Stimulated activated CD8-positive, alpha-beta memory T cell treated with anti-CD3 and anti-CD28 coated beads, Interleukin-12 subunit alpha, Interleukin-12 subunit beta, amount 100 ng/mL, for 24 hours (primary cell): ENCODE results near the gene SLC12A8.

Source experiments
- DNase-seq: peaks from one replicate; pipeline ENCODE4 v3.0.0-alpha.2; 2020; ENCODE audit errors: extremely low read depth

The SLC12A8 gene

DNA sequence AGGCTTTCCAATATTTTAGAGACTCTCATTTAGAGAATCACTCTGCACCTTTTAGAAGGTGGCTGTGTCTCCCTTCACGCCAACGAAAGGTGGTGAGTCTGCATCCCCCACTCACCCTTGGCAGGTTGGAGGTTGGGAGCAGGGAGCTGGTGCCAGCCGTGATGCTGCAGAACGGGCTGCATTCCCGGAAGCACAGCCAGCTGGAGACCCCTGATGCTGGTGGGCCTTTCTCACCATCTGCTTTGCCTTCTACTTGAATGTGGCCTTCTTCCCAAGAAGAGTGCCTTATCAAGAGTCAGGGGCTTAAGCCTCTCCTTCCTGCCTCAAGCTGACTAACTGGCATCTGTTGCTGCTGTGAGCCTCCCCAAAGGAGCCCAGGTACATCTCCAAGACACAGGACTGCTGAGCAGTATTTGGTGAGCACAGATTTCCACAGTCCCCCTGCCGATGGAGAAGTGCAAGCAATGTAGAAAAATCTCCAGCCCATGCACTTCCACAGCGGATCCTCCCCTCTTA is 139.1 kb downstream of the SLC12A8 start:
- no peak for DNase-seq

DNA sequence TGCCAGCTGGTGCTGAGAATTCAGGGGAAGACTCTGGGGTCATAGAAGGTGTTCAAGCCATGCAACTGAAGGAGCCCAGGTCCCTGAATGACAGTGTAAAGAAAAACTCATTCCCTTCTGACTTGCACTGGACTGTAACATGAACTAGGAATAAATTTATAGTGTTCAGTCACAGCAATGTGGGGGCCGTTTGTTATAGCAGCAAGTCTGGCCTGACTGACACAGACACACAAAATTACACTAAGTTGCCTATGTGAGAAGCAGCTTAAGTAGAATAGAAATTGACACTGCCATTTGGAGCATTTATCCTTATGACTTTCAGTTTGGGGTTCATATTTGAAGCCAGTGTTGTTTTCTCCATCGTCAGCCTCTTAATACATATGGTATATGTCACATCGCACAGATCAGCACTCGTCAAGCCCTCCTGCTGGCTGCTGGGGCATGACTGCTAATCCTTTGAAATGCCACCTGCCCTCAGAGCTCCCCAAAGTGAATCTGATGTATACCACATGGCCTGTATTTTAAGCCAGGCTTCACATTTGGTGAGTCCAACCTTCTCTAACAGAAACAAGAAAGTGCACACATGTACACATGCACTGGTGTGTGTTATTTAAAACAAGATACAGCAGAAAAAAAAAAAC is 139.7 kb downstream of the SLC12A8 start:
- DNase-seq: no peak

DNA sequence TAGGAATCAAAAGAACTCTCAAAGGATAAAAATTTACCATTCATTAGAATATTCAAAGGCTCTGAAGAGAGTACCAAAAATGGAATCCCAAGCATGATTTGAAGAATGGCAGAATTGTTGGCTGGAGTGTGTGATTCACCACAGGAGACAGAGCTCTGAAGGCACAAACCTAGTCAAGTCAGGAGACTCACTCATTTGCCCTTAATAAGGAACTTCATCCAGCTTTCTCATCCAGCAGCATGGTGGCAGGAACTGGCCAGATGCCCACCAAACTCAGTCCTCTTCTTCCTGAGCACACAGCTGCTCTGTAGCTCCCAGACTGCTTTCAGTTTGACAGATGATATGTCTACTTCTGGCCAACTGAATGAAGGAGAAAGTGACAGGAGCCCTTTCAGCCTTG is 140.2 kb downstream of the SLC12A8 start:
- DNase-seq: no peak

GRCh38 chr3:125069968-125070745 is 142.4 kb downstream of the SLC12A8 start:
- no peak for DNase-seq

GRCh38 chr3:125069452-125069851 is 143.1 kb downstream of the SLC12A8 start:
- no peak for DNase-seq

DNA sequence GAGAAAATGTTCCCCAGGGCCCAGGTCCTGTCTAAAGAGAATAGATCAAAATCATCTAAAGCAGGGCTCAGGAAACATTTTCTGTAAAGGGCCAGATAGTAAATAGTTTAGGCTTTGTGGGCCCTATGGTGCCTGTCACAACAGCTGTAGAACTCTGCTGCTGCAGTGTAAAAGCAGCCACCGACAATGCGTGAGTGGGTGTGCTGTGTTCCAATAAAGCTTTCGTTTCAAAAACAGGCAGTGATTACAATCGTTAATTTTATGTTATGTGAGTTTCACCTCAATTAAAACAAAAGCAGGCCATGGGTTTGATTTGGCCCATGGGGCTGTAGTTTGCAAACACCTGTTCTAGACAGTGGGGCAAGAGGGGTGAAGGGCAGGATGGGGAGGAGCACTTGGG is 144.3 kb downstream of the SLC12A8 start:
- no peak for DNase-seq

DNA sequence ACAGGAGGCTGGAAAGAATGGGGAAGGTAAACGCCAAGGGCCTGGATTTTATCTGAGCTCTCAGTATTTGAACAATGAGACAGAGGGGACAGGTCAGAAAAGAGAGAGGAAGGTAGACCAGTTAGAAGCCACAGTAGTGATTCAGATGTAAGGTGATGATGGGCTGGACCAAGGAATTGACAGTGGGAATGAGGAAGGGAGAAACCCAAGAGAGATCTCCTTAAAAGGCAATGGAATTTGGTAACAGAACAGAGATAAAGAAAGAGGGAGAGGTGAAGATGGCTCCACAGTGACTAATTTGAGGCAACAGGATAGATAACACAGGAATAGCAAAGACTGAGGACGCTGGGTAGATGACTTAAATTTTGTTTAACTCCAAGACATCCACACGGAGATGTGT is 145.3 kb downstream of the SLC12A8 start:
- no peak for DNase-seq

DNA sequence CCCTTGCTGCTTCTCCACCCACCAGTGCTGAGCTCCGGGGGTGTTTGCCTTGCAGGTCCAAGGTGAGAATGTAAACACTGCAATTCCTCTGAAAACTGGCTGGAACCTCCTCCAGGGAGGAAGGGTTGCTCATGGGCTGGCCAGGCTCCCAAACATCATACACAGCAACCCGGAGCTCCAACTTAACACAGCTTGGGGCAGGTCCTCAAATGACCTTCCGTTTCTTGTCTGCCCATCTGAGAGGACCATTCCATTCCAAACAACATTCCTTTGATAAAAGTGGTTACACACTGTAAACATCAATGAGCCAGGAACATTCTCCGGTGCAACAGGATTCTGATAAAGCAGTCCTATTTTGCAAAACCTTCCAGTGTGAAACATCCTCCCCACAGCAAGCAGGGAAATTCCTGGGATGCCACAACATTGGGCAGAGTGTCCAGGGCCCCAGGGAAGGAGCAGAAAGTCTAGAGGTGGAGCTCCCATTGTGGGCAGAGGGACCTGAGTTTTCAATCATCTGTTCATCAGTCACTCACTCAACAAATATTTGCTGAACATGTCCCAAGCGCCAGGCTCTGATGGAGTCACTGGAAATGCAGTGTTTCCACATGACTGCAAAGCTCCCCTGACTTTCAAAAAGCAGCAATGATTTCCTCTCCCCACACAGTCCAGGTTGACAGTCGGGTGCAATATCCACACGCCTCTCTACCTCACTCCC is 149.5 kb downstream of the SLC12A8 start:
- DNase-seq: no peak

- no peak for DNase-seq
These were observed 150.9 kb downstream of the SLC12A8 start for GRCh38 chr3:125061646-125062045.

DNA sequence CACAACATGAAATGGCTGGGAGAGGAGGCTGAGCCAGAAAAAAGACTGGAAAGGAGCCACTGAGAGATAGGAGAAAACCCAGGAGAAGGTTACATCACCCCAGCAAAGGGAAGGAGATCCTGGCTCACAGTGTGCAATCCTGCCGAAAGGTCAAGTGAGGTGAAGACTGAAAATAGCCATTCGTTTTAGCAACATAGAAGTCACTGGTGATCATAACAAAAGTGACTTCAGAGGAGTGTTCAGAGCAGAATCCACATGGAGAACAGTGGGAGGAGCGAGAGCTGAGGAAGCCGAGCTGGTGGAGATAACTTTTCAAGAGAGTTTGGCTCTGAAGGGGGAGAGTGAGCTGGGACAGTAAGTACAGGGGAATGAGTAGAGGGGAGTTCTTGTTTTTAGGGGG is 151.4 kb downstream of the SLC12A8 start:
- no peak for DNase-seq

GRCh38 chr3:125059488-125060245 is 152.9 kb downstream of the SLC12A8 start:
- no peak for DNase-seq

DNA sequence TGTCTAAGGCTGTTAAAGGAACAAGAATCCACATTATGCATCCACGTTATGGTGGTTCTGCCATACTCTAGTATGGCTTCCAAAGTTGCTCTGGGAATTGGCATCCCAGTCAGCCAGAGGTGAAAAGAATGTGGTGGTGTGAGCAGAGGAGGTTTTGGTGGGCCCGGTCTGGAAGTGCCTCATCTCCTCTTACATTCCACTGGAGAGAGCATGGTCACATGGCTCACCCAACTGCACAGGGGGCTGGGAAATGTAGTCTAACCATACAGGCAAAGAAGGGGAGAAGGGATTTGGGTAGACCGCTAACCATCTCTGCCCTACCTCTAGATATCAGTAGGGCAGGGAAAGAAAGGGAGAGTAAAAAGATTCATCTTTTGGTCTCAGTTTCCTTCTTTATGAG is 153.6 kb downstream of the SLC12A8 start:
- DNase-seq: no peak

GRCh38 chr3:125058529-125058928 is 154.0 kb downstream of the SLC12A8 start:
- DNase-seq: no peak

DNA sequence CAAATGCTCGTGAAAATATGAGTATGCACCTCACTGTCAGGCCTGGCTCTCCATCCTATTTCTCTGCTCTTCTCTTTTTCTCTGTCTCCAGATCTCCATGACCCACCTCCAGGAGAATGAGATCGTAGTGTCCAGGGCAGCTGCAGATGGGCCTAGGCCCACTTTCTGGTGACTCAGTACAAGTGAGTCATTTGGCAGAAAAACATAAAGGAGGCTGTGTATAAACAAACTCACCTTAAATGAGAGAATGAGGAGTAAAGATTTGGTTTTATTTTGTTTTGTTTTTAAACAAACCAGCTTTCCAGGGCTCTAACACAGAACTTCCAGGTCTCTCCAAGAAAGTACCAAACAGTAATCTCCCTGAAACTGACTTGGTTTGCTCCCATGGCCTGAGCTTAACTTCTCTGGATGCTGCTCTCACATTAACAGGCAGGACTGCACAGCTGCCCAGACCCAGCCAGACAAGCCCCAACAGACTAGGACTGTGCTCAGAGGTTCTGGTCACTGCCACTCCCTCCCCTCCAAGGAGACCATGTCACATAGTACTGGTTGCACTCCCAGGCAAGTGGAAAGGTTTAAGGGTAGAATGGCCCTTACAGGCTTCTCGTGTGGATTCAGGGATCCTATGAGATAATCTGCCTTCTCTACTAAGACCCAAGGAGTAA is 155.2 kb downstream of the SLC12A8 start:
- no peak for DNase-seq

DNA sequence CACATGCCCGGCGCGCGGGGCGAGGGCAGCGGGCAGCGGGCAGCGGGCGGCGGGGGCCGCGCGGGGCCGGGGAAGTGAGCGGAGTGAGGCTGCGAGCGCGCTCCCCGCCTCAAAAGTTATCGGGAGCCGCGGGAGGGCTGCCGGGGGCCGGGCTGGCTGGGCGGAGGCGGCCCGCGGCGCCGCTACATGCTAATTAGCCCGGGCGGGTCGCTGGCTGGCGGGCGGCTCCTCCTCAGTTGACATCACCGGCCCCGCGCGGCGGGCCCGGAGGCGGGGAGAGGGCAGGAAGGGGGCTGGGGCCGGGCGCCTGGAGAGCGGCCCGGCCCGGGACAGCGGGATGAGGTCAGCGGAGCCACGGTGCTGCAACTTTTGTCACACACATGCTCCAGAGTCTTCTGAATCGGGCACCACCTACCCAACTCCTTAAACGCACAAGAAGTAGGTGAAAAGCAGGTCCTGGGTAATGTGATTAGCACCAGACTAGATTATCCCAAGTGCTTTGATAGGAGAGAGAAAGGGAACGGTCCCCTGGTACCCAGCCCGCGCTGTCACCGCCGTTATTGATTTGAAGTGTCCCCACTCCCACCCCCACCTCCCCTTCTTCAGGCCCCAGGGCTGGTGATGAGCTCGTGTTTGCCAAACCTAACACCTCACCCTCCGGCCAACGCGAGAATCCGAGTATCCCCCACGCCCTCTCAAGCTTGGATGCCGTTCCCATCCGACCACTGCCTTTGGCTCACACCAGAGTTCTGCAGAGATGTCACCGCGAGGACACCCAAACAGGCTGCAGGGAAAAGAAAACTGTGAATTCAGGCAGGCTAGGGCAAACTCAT is 156.4 kb downstream of the SLC12A8 start, which contains the start of gene HEG1:
TSS of gene HEG1 (minus strand) at position 85 of the 833 bp plus-strand sequence. CDS start 107 bp downstream, outside the sequence.
- peak; percentile 50 for DNase-seq

GRCh38 chr3:125055331-125055912 is 157.1 kb downstream of the SLC12A8 start:
- DNase-seq: no peak

GRCh38 chr3:125054449-125055329 is 157.9 kb downstream of the SLC12A8 start:
- no peak for DNase-seq

DNA sequence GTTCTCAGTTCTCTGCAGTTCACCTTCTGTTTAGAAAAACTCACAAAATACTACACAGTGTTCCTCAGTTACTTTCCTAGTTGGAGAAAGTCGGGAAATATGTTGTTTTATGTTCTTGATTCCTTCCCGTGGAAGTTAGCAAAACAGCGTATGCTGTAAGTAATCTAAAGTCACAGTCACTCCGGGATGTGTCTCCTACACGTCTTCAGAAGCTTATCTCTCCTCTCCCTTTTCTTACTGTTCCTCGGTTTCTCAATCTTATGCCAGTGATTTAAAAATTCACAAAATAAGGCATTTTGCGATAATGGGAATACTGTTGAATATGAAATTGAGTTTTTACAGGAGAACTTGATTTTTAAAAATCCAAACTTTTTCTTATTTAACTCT is 158.5 kb downstream of the SLC12A8 start:
- DNase-seq: no peak

DNA sequence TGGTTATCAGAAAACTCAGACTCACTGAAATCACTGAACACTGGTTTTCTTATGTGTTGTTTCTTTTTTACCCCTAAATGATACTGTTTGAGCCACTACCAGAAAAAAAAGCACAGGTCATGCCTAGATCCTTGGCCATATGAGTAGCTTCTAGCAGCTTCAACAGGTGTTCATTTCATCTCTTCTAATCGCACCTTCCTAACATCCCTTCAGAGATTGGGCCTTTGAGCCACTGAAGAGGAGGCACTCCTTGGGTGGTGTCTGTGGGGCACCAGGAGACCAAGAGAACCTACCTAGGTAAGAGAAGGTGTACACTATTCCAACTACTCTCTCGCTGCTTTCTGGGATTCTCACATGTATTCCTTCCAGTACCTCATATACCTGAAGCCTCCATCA is 159.2 kb downstream of the SLC12A8 start:
- no peak for DNase-seq
